ENCODE data around the gene GOLIM4. TPM values are rescaled to one million over a fixed set of nuclear protein-coding genes. Genes with fewer than 3 reads are reported as not detected.
A peak's percentile ranks its signal among the peaks of the same experiment; 100 is the strongest.
"Not testable (repeated sequence)": the region's sequence is repeated elsewhere in the genome, so short reads cannot be mapped to it uniquely, and the experiment has no call there.

The GOLIM4 gene
- total RNA-seq, 1 experiment from 2014 or later, result 21.4 TPM

- DNase-seq (ENCODE audit: low spot score), result no peak
Measured at GRCh38 chr3:168048414-168049330, 47.1 kb downstream of the GOLIM4 start.

- DNase-seq (ENCODE audit: low spot score), result no peak
Measured at GRCh38 chr3:168047936-168048335, 47.8 kb downstream of the GOLIM4 start.

- DNase-seq (ENCODE audit: low spot score), result peak; percentile 88
Measured at GRCh38 chr3:168047190-168047795, 48.4 kb downstream of the GOLIM4 start.

GRCh38 chr3:168044049-168044448 lies 51.7 kb downstream of the GOLIM4 start:
- no peak for DNase-seq (ENCODE audit: low spot score)

- DNase-seq (ENCODE audit: low spot score), result peak; percentile 81
Measured at GRCh38 chr3:168040607-168041208, 55.0 kb downstream of the GOLIM4 start.

GRCh38 chr3:168037020-168037419 lies 58.7 kb downstream of the GOLIM4 start:
- no peak for DNase-seq (ENCODE audit: low spot score)

GRCh38 chr3:168036619-168037018 lies 59.1 kb downstream of the GOLIM4 start:
- DNase-seq (ENCODE audit: low spot score), result no peak

- DNase-seq (ENCODE audit: low spot score), result no peak
Measured at GRCh38 chr3:168034152-168034928, 61.4 kb downstream of the GOLIM4 start.

- DNase-seq (ENCODE audit: low spot score), result no peak
Measured at GRCh38 chr3:168030577-168030976, 65.1 kb downstream of the GOLIM4 start.

- DNase-seq (ENCODE audit: low spot score), result no peak
Measured at GRCh38 chr3:168029705-168030104, 66.0 kb downstream of the GOLIM4 start.

- DNase-seq (ENCODE audit: low spot score), result no peak
Measured at GRCh38 chr3:168028086-168028485, 67.6 kb downstream of the GOLIM4 start.

- DNase-seq (ENCODE audit: low spot score), result no peak
Measured at GRCh38 chr3:168026764-168027163, 69.0 kb downstream of the GOLIM4 start.

- no peak for DNase-seq (ENCODE audit: low spot score)
Measured at GRCh38 chr3:168025076-168025475, 70.6 kb downstream of the GOLIM4 start.

- DNase-seq (ENCODE audit: low spot score), result no peak
Measured at GRCh38 chr3:168024537-168024941, 71.2 kb downstream of the GOLIM4 start.

GRCh38 chr3:168021737-168022450 lies 73.8 kb downstream of the GOLIM4 start:
- DNase-seq (ENCODE audit: low spot score), result no peak

GRCh38 chr3:168011280-168011679 lies 84.4 kb downstream of the GOLIM4 start:
- DNase-seq (ENCODE audit: low spot score), result not testable (repeated sequence)

GRCh38 chr3:168006584-168006983 lies 89.1 kb downstream of the GOLIM4 start:
- DNase-seq (ENCODE audit: low spot score), result no peak

- peak; percentile 36 for DNase-seq (ENCODE audit: low spot score)
Measured at GRCh38 chr3:168003911-168004310, 91.8 kb downstream of the GOLIM4 start.

GRCh38 chr3:168002786-168003368 lies 92.8 kb downstream of the GOLIM4 start:
- peak; percentile 96 for DNase-seq (ENCODE audit: low spot score)

- no peak for DNase-seq (ENCODE audit: low spot score)
Measured at GRCh38 chr3:168001244-168001643, 94.5 kb downstream of the GOLIM4 start.

- no peak for DNase-seq (ENCODE audit: low spot score)
Measured at GRCh38 chr3:167998253-167998652, 97.5 kb downstream of the GOLIM4 start.
